Esophagus muscularis mucosa (tissue), 4 donors: Measurements from ENCODE around the gene TADA2B.

Source experiments
- CTCF ChIP-seq, 3 experiments: fragments of 200-600 bp in 2 of 3; fragments of 450-650 bp in 1 of 3; sonication (generic) in 2 of 3; IDR thresholded peaks; one replicate each; pipeline ENCODE4 v1.5.1; 2017 to 2019; ENCODE audit warnings: antibody characterized with exemption in 3 of 3, mild to moderate bottlenecking in 2 of 3, moderate library complexity in 1 of 3
- EP300 ChIP-seq: sonication (generic); formaldehyde crosslinking; IDR thresholded peaks from one replicate; pipeline ENCODE4 v1.6.1; 2017; ENCODE audit warnings: antibody characterized with exemption
- POLR2A ChIP-seq: fragments of 450-650 bp; IDR thresholded peaks from one replicate; pipeline ENCODE4 v1.6.1; 2017; ENCODE audit warnings: antibody characterized with exemption, moderate library complexity, mild to moderate bottlenecking, low read depth
- POLR2AphosphoS5 ChIP-seq, 2 donors: sonication (generic); formaldehyde crosslinking; IDR thresholded peaks; one replicate each; pipeline ENCODE4 v1.6.1; 2017; ENCODE audit warnings: antibody characterized with exemption in 2 of 2

GRCh38 chr4:7060346-7061150, 17.4 kb downstream of the TADA2B start:
- TF ChIP-seq CTCF (IDR thresholded peaks at IDR 0.05): no peak
- no peak for TF ChIP-seq POLR2A
- no peak for TF ChIP-seq EP300
- TF ChIP-seq POLR2AphosphoS5 (IDR thresholded peaks at IDR 0.05): no peak
